HepG2 (cell line): ENCODE data around the gene NDUFAF5. TPM values are rescaled to one million over a fixed set of nuclear protein-coding genes. Genes with fewer than 3 reads are reported as not detected.

Source experiments
- JUNB ChIP-seq: sonication (generic); formaldehyde crosslinking; IDR thresholded peaks from 2 replicates; pipeline ENCODE4 v1.8.0; 2022; ENCODE audit warnings: missing genetic modification reagents, mild to moderate bottlenecking, borderline replicate concordance
- KAT7 ChIP-seq: IDR thresholded peaks from 2 replicates; pipeline ENCODE4 v1.6.1; 2018; ENCODE audit warnings: borderline replicate concordance, missing compliant biosample characterization
- STAT6 ChIP-seq: sonication (generic); formaldehyde crosslinking; IDR thresholded peaks from 2 replicates; pipeline ENCODE4 v1.4.0; 2020; ENCODE audit warnings: missing genetic modification reagents, mild to moderate bottlenecking, borderline replicate concordance
- THYN1 ChIP-seq: sonication (generic); formaldehyde crosslinking; IDR thresholded peaks from 2 replicates; pipeline ENCODE4 v1.8.1; 2023; ENCODE audit warnings: low read depth, mild to moderate bottlenecking, moderate library complexity, missing genetic modification reagents, borderline replicate concordance
- ZBTB49 ChIP-seq: sonication (generic); formaldehyde crosslinking; IDR thresholded peaks from 2 replicates; pipeline ENCODE4 v1.4.0; 2020; ENCODE audit warnings: missing genetic modification reagents, borderline replicate concordance
- ZNF136 ChIP-seq: sonication (generic); formaldehyde crosslinking; IDR thresholded peaks from 2 replicates; pipeline ENCODE4 v1.8.1; 2022; ENCODE audit warnings: low read depth, mild to moderate bottlenecking, moderate library complexity, missing genetic modification reagents
- ZNF773 ChIP-seq: sonication (generic); formaldehyde crosslinking; IDR thresholded peaks from 2 replicates; pipeline ENCODE4 v1.4.0; 2020; ENCODE audit warnings: missing genetic modification reagents, borderline replicate concordance
- polyA plus RNA-seq, 8 experiments: library from polyadenylated mRNA; depleted of rRNA in 3 of 8; stranded (reverse) in 7 of 8; unstranded in 1 of 8; fragments of >200 nt; fragmentation: Illumina TruSeq in 4 of 8; extraction: Trizol in 4 of 8; gene quantifications; 2 replicates each; pipeline versions ENCODE4 v1.2.1 to v1.2.3, GENCODE V29; 2011 to 2016; ENCODE audit warnings: low read depth in 4 of 8, missing spikeins in 1 of 8, mixed read lengths in 1 of 8; ENCODE audit not compliant: insufficient read depth in 1 of 8
- total RNA-seq, 5 experiments: library from RNA; depleted of rRNA; stranded (reverse); fragments of >200 nt; fragmentation: Illumina TruSeq; extraction: Trizol; gene quantifications; 2 replicates each; pipeline ENCODE4 v1.2.3, GENCODE V29; 2016; ENCODE audit warnings: low read depth in 1 of 5
- TF ChIP-seq, protein P1 (sequence below): sonication (generic); formaldehyde crosslinking; IDR thresholded peaks from 2 replicates; pipeline ENCODE4 v1.5.0; 2020; ENCODE audit warnings: missing genetic modification reagents

NDUFAF5 gene
- total and polyA plus RNA-seq, 2 of the 13 experiments (the other 11 are each of a cell fraction or from before 2014, with no cell fraction given): 23.1 to 66.7 TPM

GRCh38 chr20:13791540-13792459 lies 7.0 kb downstream of the NDUFAF5 start (continued):
- TF ChIP-seq ZNF136 (CRISPR knock-in tag): no peak
- TF ChIP-seq THYN1: no peak
- TF ChIP-seq, protein P1, sequence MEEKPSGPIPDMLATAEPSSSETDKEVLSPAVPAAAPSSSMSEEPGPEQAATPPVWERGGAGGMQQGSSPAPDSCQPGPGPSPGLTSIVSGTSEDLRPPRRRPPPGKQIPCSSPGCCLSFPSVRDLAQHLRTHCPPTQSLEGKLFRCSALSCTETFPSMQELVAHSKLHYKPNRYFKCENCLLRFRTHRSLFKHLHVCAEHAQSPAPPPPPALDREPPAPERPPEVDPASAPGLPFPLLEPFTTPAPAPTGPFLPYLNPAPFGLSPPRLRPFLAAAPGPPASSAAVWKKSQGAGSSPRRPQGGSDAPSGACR (CRISPR knock-in tag): no peak
- no peak for TF ChIP-seq KAT7 (CRISPR knock-in tag)
- TF ChIP-seq ZBTB49 (CRISPR knock-in tag): no peak
- TF ChIP-seq JUNB (CRISPR knock-in tag): no peak
- no peak for TF ChIP-seq ZNF773
- no peak for TF ChIP-seq STAT6 (CRISPR knock-in tag)
